Suppressor macrophage treated with lipopolysaccharide for 1 hour (primary cell): ENCODE measurements around the gene PRR19.
A peak's percentile ranks its signal among the peaks of the same experiment; 100 is the strongest.

Experiments
- DNase-seq, 3 donors: peaks; one replicate each; pipeline ENCODE4 v3.0.0-alpha.2; 2020 to 2022

Gene PRR19

GRCh38 chr19:42297039-42297438 lies 4.9 kb upstream of the PRR19 start:
- no peak for DNase-seq

DNA sequence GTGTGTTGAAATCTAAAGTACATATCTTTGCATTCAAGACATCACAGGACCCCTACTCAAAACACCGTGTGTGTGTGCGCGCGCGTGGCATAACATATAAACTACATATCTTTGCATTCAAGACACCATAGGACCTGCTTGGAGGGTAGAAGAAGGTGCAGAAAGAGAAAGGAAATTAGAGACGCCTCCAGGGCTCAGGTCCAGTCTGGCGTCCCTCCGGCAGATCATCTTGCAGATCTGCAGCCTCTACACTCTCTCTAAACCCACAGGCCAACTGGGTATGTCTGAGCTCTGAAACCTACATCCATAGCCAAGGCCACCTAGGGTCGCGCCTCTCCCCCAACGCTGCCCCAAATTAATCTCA lies 1.2 kb downstream of the PRR19 start:
- no peak for DNase-seq

GRCh38 chr19:42303876-42304275 lies 1.9 kb downstream of the PRR19 start:
- no peak for DNase-seq

DNA sequence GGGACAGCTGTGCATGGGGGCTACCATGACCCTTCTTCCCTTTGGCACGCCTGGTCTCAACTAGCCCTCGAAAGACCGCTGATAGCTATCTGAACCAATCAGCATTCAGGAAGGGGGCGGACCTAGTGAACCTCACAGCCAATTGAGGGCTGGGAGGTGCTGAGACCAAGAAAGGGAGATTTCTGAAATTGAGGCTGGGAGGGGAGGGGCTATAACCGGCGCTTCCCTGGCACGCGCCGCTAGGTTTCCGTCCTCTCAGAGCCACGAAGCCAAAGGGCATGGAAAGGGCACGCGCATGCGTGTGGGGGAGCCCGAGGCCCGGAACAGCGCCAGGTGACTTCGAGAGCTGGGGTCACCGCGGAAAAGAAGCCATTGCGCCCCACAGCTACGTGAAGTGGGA lies 4.7 kb downstream of the PRR19 start:
- DNase-seq = no peak

DNA sequence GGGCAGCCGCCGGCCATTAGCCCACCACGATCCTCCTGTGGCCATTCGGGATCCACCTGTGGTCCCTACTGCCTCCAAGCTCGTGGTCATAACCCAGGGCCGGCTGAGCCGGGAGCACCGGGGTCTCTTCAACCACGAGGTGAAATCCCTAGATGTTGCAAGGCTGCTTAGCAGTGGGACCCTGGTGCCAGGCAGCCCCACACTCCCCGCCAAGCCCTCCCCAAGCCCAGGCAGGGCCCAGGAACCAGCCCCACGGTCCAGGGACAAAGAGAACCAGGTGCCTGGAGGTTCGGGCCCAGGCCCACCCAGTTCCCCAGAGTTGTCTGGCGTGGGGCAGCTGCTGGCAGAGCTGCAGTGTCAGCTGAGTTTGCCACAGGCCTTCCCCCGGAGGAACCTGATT lies 7.8 kb downstream of the PRR19 start:
- no peak for DNase-seq

DNA sequence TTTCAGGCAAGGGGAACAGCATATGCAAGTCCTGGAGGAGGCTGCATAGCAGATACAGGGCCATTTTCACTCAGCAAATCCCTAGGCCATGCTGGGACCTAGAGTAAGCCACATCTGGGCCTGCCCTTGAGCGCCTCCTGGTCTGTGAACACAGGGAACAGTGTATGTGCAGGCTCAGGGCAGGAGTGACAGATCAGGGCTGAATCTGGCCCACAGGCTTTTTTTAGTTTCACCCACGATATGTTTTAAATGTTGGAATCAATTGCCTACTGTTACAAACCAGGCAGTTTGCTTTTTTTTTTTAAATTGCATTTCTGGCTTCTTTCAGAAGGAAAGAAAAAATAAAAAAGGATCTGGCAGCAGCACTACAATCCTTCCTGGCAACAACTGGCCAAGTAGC lies 9.7 kb downstream of the PRR19 start:
- no peak for DNase-seq

GRCh38 chr19:42312370-42312769 lies 10.4 kb downstream of the PRR19 start:
- DNase-seq = no peak

DNA sequence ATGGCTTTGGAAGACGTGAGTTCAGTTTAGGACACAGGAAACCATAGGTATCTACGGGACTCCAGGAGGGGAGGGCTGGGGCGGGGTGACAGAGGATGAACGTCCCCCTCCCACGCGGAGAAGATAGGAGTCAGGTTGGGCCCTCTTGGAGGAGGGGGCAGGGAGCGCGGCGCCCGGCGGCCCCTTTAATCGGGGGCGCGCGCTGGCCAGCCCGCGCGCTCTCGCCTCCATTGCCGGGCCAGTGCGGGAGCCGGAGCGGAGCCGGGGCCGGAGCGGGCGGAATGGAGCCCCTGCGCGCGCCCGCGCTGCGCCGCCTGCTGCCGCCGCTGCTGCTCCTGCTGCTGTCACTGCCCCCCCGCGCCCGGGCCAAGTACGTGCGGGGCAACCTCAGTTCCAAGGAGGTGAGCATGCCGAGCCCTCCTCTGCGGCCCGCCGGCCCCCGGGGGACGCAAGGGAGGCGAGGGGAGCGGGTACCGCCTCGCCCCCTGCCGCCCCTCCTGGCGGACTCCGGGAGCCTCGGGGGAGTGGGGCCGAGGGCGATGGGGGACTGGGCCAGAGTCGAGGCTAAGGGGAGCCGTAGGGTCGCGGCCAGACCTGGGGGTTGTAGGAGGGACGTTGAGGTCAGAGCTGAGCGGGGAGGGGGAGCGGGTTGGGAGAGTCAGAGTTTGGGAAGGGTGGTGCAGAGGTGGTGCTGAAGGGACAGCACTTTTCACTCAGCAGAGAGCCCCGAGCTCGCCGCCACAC lies 11.3 kb downstream of the PRR19 start, which contains the start of gene TMEM145:
TMEM145 (plus strand) TSS at position 214 of the 744 bp plus-strand sequence; CDS start at position 282, 68 bp downstream.
- DNase-seq = peak; percentile 41 to 62 (median 51)

DNA sequence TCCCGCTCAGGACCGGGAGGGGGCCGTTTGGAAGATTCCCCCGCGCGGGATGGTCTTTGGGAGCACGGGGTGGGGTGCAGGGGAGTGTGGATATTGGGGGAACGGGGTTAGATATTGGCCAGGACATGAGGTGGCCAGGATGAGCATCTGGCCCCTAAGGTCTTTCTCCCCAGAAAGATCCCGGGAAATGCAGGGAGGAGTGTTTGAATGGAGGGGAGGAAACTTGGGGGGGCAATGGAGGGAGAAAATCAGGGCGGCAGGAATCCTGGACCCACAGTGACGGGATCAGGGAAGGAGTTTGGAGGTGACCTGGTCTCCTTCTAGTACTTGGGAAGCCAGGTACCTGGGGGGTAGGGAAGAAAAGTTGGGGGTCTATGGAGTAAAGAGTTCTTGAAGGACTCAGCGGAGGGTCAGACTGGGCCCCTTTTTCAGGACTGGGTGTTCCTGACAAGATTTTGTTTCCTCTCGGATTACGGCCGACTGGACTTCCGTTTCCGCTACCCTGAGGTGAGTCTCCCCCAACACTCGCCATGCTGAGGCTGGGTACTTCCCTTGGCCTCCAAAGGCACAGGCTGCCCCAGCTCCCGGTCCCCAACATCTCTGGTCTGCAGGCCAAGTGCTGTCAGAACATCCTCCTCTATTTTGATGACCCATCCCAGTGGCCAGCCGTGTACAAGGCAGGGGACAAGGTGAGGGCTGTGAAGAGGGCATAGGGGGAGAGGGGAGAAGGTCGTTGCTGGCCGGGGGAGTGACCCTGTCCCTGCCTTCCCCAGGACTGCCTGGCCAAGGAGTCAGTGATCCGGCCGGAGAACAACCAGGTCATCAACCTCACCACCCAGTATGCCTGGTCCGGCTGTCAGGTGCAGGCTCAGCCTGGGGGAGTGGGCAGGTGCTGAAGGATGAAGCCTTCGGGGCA lies 12.2 kb downstream of the PRR19 start:
- DNase-seq = no peak

- DNase-seq = no peak
Observed at GRCh38 chr19:42315024-42315423, 13.1 kb downstream of the PRR19 start.

GRCh38 chr19:42316223-42317211 lies 14.6 kb downstream of the PRR19 start:
- peak; percentile 26 to 54 (median 29) for DNase-seq

- no peak for DNase-seq
Observed at GRCh38 chr19:42317535-42317934, 15.6 kb downstream of the PRR19 start.

- no peak for DNase-seq
Observed at GRCh38 chr19:42322305-42322704, 20.4 kb downstream of the PRR19 start.

DNA sequence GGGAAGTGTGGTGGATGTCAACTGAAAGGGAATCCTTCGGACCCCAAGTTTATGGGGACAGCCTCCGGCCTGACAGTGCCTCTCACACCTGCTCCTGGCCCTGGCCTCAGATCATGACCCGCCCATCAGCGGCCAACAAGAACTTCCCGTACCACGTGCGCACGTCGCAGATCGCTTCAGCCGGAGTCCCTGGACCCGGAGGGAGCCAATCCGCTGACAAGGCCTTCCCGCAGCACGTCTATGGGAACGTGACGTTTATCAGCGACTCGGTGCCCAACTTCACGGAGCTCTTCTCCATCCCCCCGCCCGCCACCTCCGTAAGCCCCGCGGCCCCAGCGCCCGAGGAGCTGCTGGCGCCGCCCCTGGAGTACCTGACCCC lies 21.5 kb downstream of the PRR19 start:
- DNase-seq = no peak

DNA sequence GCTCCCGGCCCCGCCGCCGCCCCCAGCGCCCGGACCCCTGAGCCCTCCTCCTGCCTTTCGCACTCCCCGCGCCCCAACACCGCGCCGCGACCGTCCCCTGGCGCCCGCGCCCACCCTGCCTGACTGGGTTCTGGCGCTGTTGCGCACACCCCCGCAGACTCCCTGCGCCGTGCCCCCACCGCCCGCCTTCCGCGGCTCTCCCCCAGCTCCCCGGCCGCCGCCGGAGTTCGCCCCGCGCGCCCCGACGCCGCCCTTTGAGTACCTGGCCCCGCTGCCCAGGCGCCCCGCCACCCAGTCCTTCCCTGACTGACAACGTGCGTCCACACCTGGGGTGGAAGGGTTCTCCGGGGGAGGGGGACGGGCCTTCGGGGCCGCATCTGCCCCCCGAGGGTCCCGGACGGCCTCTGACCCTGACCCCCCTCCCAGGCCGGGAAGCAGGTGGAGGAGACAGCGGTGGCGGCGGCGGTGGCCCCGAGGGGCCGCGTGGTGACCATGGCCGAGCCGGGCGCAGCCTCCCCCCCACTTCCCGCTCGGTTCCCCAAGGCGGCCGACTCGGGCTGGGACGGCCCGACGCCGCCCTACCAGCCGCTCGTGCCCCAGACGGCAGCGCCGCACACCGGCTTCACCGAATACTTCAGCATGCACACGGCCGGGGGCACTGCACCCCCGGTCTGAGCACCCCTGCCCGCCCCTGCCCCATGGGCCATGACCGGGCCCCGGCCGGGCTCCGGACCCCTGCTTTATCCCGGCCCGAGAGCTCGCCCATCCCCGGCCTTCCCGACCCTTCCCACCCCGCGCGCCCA lies 22.1 kb downstream of the PRR19 start:
- DNase-seq = peak in 2 of 3 donors; percentile 25 to 54

DNA sequence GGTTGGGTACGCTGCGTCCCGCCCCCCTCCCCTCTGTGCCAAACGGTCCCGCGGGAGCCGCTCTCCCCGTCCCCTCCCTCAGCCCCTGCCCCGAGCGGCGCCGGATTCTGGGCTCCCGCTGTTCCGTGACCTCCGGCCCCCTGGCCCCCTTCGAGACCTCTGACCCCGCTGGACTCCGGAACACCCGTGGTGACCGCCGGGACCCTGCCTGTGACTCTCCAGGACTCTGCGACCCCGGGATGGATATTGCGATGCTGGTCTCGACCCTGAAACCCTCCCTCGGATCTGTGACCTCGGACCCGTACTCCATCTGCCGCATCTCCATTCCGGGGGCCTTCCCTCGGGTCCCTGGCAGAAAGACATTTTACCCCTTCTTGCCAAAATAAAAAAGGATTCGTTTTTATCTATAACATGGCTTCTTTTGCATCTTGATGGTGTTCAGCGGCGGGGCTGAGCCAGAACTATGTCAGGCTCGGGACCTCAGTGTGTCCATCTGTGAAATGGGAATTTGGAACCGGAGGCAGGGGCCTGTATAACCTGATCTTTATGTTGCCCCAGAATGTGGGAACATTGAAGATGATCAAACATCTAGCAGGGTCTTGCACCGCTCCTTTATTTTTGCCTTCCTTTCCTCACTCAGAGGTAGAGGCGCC lies 22.8 kb downstream of the PRR19 start:
- no peak for DNase-seq

- DNase-seq = peak; percentile 98 to 99 (median 99)
Observed at GRCh38 chr19:42325308-42325895, 23.5 kb downstream of the PRR19 start, which contains the start of gene MEGF8. MEGF8 (plus strand) TSS chr19:42325635; CDS start chr19:42326244, 609 bp downstream.

- peak; percentile 30 to 55 (median 38) for DNase-seq
Observed at GRCh38 chr19:42325896-42326771, 24.2 kb downstream of the PRR19 start.

GRCh38 chr19:42326969-42327368 lies 25.0 kb downstream of the PRR19 start:
- no peak for DNase-seq

GRCh38 chr19:42327381-42327780 lies 25.4 kb downstream of the PRR19 start:
- no peak for DNase-seq
